GM18519 (cell line): Measurements from ENCODE around the gene UMAD1.

Experiments
- ATAC-seq: cut with Tn5 transposase; IDR thresholded peaks from one replicate; pipeline ENCODE4 v1.9.1; 2021; ENCODE audit warnings: mild to moderate bottlenecking, moderate library complexity; ENCODE audit not compliant: unreplicated experiment, low FRiP score

Gene UMAD1

DNA sequence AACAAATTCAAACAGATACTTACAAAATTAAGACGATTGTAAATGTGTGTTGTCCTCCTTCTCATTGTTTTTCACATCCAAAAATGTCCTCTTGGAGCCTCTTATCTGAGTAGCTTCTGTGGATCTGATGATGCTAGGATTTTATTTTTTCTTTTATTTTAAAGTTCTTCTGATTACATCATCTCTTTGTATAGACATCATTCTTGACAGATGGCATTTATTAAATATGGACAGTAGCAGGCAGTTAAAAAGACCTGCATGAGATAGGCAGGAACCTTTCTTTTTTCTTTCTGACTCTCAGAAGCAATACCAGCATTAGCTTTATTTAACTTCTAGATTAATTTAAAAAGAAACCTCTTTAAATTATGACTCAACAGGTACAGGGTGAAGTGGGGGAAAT lies 77.9 kb downstream of the UMAD1 start, which contains the start of gene RPA3:
Gene RPA3 (minus strand): TSS at position 116 of the 400 bp plus-strand sequence. CDS start 78,189 bp downstream, outside the sequence.
- no peak for ATAC-seq

DNA sequence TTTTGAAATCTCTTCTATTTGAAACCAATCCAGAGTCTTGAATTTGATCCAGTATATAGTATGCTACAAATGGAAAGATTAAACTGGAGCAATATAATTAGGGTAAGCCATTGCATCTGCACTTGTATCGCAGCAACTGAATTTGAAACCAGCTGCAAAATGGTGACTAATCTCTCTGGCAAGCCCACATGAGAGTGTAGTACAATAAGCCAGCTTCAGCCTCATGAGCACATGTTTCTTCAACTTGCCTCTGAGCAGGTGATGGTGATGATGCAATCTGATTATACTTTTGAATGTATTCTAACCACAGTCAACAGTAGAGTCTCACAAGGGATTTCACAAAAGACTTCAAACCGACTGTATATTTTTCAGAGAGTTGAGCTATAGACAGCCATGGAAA lies 78.7 kb downstream of the UMAD1 start:
- peak; percentile 97 for ATAC-seq

DNA sequence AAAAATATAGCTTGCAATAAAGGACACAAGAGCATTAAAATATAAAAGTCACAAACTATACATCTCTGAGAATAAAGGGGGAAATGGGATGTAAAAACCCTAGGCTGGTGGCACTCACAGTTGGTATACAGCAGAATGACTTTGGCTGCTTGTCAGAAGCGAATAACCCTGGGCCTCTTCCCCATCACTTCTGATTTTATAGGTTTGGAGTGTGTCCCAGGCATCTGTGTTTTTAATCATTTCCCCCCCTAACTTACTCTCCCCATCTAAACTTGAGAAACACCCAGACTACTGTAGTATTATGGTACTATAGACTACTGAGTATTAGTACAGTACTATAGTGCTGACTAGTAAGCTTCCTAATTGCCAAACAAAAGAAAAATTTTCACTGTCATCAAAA lies 79.6 kb downstream of the UMAD1 start:
- no peak for ATAC-seq

DNA sequence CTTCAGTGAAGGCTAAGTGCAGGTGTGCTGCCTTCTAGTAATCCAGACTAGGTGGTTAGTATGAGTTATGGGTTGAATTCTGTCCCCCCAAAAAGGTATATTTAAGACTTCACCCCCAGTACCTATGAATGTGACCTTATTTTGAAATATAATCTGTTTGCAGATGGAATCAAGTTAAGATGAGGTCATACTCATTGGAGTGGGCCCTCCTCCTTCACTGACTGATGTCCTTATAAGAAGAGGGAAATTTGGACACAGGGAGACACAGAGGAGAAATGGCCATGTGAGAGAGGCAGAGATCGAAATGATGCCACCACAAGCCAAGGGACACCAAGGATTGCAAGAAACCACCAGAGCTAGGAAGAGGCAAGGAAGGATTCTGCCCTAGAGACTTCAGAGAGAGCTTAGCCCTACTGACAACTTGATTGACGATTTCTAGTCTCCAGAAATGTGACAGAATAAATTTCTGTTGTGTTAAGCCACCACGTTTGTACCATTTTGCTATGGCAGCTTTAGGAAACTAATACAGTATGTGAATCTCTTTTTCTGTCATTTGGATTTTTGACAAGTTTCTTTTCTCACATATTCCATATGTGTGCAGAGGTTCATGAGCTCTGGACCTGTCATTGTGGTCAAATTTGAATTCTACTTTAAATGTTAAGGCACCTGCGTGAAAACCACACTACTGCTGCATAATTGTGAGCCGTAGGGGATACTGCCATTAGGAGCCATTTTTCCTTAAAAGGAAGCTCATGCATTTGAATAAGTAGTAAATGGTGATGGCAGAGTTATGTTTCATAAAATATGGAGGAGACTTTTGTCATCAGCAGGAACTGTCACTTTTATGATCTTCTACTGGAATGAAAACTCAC lies 80.4 kb downstream of the UMAD1 start:
- no peak for ATAC-seq

DNA sequence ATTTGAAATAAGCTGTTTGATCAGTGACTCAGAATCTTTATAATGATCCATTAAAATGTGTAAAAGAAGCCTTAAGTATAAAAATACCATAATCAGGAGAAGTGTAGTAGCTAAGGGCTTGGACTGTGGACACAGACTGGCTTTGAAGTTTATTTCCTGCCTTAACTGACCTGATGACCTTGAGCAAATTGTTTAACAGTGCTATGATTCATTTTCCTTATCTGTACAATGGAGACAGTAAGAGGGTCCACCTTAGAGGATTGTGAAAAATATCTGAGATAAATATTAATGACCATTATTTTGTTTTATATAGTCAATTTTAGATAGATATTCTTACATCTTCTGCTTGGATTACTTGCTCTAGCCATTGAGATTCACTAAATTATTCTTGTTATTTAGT lies 91.2 kb downstream of the UMAD1 start:
- no peak for ATAC-seq

DNA sequence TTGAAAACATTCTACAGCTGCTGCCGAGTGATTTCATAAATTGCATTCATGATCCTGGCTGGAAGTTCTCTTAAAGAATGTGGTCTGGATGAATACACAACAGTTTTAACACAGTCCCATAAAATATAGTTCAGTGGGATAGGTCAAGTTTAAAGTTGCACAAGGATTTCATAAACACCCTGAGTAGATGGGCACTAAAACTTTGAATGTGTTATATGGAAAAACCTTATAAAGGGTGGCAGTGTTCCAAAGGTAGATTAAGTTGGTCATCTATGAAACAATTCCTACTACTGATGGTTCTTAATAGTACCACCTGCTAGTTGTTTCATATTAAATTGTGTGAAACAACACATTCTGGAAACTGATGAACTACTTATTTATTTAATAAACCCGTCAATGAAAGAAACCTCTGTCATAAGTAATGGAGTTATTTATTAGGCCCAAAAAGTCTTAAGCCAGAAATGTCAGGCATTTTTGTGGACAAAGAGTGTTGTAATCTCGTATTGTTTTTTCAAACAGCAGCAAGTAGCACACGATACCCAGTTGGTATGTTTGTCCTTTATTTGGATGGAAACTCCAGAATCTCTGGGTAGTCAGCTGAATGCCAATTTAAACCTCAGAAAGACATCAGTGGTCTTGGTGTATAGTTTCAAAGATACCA lies 92.2 kb downstream of the UMAD1 start:
- ATAC-seq: no peak

DNA sequence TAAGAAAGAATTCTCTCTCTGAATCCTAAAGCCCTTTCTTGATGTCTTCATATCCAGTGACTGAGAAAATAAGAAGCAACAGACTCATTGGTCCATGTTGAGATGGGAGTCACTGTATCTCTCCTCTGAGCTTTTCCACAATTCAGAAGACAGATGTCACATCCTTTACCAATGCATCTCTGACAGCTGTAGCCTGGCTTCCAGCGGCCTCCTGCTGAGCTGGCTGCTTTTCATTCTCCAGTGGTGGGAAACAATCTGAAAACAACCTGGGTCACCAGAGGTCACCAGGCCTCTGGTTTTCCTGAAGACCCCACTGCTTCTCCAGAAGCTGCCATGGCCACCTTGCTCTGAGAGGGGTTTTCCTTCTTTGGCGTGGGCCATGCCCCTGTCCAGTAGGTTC lies 96.1 kb downstream of the UMAD1 start:
- no peak for ATAC-seq

DNA sequence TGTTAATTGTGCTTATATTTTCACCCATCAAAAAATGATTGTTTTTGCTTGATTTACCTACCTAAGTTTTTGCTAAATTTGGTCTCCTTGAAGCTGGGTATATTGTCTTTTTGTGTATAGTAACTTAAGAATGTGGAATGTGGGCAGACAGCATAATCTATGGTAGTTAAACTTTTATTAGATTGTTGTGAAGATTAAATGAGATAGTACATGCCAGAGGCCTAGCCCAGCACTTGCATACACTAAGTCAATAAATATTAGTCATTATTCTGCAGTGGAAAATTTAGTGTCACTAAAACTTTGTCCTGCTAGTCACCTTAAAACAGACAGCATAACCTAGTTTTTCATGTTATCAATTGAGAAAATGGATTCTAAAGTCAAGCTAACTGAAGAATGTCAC lies 97.1 kb downstream of the UMAD1 start:
- ATAC-seq: no peak

DNA sequence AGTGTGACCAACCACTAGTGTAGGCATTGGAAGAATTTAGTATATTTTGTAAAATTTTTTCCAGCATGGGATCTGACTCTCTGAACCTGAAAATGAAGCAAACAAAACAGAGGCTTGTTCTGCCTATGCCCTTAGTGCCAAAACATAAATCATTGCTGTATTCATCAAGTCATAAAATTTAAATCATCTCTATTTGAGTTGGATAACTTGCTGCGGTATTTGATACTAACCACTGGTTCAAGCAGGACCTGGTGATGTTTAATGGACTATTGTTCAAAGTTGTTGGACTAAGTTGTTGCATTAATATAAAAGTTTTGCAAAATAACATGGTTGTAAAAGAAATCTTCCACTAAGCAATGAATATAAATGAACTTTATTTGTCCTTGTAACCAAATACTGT lies 97.6 kb downstream of the UMAD1 start:
- ATAC-seq: no peak

DNA sequence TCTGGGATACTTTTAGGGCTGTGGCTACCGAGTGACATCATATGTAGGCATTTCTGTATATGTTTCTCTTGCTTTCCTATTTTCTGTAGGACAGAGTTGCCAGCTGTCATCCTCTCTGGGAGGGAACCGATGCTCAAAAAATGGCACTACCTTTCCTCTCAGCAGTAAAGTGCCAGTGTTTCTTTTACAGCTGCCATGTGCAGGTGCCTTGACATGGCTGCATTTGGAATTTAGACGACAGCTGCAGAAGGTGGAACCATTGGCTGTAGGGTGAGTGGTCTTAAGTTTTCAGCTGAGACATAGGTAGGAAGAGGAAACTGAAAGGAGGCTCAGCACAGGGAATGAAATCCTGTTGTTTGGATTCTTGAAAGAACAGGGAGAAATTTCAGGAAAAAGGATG lies 98.1 kb downstream of the UMAD1 start:
- ATAC-seq: no peak

DNA sequence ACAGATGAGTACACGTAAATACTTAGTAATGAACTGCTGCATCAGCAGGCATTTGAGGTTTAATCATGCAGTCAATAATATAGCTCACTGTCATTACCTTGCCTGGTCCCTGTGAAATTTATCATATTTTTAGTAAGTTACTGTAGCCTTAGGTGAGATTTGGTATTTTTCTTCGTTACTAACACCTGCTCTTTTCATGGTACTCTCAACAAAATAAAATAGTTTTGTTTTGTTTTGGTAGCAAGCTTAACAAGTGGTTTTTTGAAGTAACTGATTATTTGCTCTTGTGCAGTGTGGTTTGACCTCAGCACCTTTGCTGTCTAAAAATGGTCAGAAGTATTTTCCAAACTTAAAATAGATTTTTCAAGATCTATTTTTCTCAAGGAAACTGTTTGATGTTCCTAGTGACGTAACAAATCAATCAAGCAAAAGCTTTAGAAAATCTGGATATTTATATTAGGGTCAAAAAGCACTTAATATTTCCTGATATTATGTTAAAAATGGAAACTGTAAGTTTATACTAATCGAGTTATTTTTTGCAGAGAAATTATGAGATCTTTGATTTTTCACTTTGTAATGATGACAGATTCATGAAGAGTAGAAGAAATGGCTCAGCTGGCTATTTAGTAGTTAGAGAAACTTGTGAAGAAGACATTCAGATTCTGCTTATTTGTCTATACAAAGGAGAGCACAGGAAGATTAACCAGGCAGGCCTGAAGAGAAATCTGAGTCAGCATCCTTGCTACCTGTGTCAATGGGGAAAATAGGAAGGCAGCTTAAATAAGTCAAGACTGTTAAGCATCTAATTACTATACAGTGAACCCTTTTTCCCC lies 98.9 kb downstream of the UMAD1 start:
- ATAC-seq: no peak

DNA sequence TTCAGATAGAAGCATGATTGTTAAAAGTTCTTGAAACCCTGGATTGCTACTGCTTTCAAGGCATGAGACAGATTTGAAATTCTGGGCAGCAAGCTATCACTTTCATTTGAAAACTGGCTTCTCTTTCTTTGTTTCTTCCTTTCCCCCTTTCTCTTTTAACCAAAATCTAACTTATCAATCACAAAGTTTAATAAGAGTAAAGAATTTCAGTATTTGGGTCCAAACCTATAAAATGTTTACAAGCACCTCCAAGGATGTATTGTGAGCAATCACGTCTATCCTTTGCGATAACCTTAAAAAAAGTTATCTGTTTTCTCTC lies 99.4 kb downstream of the UMAD1 start:
- ATAC-seq: no peak

DNA sequence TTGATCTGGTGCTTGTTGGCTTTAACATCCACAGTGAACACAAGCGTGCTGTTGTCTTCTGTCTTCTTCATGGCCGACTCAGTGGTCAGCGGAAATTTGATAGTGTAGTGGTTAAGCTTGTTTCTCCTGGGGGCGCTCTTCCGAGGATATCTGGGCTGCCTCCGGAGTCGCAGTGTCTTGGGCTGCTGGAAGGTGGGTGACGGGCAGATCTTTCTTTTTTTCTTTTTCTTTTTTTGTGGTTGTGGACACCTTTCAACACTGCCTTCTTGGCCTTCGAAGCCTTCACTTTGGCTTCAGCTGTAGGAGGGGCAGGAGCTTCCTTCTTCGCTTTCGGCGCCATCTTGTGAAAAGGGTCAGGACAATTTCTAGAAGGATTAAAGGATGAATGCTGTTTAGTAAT lies 101.7 kb downstream of the UMAD1 start:
- ATAC-seq: no peak

DNA sequence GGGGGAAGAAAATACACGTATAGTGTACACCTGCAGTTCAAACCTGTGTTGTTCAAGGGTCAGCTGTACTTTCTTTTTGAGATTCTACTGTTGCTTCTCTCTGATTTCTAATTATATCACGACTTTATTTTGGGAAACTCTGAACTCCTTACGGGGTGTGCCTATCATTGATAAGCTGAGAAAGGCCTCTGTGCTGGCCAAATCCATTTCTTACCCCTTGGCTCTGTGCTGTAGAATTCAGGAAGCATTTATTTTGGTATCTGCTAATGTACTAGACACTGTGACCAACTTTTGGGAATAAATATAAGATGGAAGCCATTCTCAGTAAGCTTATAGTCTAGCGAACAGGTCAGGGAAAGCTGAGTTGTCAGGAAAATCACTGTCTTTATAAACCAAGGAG lies 104.7 kb downstream of the UMAD1 start:
- no peak for ATAC-seq

DNA sequence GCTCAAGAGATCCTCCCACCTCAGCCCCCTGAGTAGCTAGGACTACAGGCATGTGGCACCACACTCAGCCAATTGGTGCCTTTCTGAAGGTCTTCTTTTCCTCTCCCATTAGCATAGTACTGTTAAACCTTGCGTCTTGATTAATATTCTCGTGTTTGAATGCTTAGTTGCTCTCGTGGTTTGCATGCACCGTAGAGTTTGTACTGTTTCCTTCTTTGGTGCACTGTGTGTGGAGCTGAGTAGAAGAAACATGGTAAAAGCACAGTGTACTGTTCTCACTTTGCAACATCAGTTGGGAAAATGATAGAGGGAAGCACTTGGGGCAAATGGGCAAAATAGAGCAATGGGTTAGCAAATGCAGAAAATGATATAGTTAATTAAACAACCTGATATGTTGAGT lies 105.4 kb downstream of the UMAD1 start:
- no peak for ATAC-seq

DNA sequence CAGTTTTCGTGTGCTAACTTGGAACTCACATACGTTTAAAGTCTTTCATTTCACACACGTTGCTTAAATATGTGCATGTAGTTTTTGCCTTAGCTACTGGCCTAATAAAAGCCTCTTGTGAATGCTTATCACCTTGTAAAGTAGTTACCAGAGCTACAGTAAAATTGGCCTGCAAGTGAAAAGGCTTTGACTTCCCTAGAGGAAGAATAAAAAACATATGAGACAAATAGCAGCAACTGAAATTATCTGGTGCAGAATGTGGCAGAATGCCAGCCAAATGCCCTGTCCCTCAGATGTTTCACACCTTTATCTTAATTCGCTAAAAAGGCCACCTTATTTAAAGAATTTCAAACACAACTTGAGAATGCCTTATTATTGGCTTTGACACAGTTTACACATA lies 105.9 kb downstream of the UMAD1 start:
- no peak for ATAC-seq

DNA sequence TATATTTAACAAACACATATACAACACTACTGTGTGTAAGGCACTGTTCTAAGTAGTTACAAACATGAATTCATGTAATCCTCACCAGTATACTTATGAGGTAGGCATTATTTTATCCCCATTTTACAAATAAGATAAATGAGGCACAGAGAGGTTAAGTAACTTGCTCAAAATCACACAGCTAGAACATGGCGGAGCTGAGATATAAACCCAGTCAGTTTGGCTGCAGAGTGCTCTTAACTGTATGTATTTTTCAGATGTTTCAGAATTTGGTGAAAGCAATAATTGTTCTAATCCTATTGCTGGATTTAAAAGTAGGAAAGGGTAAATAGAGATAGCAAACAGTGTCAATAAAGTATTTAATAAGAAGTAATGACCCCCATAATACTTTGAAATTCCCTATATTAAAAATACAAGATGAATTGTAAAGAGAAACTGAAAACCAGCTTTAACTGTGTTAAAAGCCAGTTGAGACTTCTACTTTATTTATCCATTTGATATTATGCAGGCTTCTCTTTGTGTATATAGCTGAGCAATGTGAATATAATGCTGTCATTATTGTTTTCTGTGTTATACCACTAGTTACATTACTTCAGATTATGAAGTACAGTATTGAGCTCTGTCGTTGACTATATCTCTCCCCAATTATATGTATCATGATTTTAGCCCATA lies 110.2 kb downstream of the UMAD1 start:
- ATAC-seq: no peak

DNA sequence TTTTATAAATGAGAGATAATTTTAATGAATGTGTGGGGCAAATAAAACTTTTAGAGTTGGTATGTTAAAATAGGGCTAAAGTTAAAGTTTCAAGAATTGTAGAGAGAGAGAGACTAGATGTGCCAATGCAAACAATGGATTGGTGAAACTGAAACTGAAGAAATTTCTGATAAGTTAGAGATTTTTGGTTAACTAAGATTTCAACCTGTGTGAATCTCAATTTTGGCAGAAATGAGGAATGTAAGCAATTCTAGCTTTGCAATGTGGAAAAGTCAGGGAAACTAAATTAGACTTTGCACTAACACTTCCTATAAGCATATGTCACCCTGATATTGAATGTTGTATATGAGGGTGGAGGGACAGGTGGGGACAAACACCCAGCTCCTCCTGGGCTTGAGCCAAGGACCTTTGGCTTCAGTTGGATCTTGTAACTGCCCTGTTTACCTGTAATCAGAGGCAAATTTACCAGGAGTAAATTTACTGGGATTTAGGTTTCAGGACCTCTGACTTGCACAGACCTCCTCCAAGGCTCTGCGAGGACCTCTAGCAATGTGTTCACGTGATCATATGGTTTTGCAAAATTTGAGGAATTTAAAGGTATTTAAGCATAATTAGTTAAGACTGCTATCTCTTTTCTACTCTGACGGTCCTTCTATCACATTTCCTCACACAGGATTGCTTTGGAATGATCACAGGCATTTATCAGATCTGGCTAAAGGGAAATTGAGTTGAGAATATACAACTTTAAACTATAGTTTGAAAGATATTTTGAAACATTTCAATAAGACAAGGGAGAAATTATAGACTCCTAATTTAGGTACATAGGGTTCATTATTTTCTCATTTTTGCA lies 110.9 kb downstream of the UMAD1 start:
- no peak for ATAC-seq

DNA sequence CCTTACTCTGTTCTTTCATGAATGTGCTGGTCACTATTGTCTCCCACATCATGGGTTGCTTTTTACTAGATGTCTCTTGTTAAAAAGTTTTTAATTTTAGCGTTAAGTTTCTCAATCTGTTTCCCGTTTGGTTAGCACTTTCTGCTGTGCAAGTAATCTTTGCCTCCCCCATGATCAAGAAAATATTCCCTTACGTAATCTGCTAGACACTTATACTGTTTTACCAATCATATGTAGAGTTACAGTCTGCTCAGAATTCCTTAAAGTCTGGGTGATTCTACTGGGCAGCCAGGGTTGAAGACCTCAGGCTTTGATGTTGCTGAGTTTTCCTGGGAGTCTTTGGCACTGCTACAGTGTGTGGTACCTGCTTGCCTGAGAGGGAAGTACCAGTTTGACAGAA lies 116.0 kb downstream of the UMAD1 start:
- ATAC-seq: no peak

DNA sequence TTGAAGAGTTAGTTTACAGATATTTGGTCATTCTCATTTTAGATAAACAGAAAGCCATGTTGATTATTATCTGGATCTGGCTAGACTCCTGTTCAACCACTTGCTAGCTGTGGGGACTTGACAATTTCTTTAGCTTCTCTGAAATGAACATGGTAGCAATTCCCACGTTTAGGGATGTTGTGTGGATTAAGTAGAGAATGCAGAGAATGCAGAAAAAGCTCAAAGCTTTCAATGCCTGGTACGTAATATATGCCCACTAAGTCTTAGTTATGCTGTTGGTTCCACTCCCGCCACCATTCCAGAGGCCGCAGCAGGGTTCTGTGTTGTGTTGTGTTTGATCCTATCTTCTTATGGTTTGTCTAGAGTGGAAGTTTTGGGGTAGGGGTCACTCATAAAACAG lies 117.0 kb downstream of the UMAD1 start:
- ATAC-seq: no peak
